Iris pigment epithelial cell (primary cell): ENCODE results near the gene M6PR.
"Not testable (repeated sequence)": the region's sequence is repeated elsewhere in the genome, so short reads cannot be mapped to it uniquely, and the experiment has no call there.

ENCODE experiments used
- DNase-seq: peaks from one replicate; pipeline ENCODE4 v3.0.0-alpha.2; 2011; ENCODE audit warnings: low read depth

M6PR gene

DNA sequence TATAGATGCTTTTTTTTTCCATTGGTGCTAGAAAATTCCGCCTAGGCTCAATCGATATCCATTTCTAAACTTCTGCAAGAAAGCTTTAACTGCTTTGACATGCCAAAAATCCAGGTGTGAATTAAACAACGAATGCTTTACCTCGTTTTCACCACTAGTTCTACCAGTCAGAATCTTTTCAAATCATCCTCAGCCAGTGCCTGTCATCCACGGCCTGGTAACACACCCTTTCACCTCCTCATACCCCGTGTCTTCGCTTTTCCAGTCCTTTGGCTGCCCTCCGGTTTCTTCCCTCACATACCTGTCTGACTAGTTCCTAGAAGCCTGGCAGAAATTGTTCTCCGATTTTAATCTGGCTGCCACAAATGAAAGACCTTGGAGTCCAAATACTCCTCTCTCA, 36.5 kb downstream of the M6PR start:
- DNase-seq = no peak

DNA sequence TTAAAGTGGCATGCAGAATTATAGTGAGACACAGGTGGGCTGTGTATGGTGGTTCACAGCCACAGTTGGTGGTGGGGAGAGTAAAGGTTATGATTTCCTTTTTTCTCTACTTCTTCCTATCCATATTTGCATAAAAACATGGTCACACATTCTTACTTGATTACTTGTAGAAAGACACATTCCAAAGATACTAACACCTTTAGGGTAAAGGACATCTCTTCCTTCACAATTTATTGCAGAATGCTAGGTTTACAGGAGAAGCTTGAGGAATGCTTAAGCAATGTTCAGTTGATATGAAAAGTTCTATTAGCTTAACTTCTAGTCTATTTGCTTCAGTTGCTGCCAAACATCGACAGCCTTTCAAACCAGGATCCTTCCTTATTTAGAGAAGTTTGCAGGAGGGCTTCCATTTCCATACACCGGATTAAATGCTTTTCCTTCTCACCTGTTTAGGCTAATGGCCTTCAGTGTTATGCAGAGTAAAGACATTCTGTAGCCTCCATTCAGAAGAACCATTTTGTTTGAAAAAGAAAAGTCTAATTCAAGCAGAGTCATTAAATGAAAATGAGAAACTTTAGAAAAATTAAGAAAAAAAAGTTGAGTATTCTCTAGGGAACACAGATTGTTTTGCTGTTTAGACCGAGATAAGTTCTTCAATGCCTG, 37.7 kb downstream of the M6PR start:
- DNase-seq = no peak

DNA sequence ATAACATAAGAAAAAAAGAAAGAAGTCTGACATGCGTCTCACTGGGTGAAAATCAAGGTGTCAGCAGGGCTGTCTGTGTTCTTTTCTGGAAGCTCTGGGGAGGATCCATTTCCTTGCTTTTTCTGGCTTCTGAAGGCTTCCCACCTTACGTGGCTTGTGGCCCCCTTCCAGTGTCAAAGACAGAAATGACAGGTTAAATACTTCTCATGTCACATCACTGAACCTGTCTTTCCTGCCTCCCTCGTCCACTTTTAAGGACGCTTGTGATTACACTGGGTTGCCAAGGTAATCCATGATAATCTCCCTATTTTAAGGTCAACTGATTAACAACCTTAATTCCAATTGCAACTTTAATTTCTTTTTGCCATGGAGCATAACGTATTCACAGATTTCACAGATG, 39.7 kb downstream of the M6PR start:
- no peak for DNase-seq

DNA sequence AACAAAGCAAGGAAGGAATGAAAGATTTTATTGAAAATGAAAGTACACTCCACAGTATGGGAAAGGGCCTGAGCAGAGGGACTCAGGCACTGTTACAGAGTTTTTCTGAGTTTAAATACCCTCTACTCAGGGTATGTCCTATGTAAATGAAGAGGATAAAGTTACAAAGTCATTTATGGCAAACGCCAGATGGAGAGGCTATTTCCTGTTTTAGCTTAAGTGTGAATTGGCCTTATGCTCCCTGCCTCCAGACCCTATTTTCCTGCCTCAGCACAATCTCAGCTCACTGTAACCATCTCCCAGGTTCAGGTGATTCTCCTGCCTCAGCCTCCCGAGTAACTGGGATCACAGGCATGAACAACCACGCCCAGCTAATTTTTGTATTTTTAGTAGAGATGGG, 41.9 kb downstream of the M6PR start:
- no peak for DNase-seq

DNA sequence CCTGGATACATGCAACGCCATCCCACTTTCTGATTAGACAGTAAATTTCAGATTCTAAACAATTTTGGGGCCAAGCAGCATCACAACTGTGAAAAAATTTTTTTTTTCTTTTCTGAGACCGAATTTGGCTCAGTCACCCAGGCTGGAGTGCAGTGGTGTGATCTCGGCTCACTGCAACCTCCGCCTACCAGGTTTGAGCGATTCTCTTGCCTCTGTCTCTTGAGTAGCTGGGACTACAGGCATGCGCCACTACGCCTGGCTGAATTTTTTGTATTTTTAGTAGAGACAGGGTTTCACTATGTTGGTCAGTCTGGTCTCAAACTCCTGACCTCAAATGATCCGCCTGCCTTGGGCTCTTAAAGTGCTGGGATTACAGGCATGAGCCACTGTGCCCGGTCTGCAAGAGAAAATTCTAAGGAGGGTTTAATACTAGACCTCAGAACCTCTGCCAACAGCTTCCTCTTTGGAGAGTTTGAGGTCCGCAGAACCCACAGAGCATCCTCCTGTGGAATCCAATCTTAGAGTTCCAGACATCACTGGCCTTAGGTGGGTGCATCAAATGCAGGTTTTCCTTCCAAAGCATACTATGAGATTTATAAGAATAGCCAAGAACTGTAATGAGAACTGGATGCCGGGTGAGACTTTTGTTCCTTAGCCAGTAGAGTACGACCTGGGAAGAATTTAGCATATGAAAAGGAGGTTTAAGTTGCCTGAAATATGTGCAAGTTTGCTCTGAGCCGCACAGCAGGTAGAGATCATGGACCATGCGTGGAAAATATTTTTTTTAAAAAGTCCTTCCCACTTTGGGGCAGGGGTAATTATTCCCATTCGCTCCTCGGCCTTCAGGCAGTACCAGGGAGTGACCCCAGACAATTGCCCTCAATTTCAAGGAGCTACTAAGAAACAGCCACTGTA, 42.9 kb downstream of the M6PR start:
- DNase-seq = no peak

DNA sequence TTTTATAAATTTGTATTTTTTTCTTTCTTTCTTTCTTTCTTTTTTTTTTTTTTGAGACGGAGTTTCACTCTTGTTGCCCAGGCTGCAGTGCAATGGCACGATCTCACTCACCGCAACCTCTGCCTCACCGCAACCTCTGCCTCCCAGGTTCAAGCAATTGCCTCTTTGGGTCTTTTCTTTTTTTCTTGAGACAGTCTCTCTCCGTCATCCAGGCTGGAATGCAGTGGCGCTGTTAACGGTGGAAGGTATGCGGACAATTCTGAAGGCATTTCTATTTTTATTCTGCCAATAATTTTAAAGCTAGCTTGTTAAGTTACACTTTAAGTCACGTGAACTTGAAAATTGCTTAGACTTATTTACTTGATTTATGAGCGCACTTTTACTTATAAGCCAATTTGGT, 43.9 kb downstream of the M6PR start:
- DNase-seq = peak; percentile 11

DNA sequence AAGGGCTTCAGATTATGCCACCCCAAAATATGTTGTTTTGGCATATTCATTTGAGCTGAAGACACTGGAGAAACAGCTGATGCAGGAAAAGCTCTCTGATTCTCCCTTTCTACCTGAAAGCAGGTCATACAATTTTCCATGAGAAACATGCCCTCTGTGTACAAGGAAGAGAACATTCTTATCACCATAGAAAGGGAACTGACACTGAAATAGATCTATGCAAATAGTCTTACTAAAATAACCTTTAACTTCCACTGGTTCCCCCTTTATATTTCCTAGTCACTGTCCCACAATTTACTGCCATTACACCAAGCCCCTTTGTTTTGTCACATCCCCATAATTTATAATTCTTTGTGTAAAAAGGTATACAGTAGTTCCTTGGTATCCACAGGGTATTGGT, 44.8 kb downstream of the M6PR start:
- DNase-seq = no peak

DNA sequence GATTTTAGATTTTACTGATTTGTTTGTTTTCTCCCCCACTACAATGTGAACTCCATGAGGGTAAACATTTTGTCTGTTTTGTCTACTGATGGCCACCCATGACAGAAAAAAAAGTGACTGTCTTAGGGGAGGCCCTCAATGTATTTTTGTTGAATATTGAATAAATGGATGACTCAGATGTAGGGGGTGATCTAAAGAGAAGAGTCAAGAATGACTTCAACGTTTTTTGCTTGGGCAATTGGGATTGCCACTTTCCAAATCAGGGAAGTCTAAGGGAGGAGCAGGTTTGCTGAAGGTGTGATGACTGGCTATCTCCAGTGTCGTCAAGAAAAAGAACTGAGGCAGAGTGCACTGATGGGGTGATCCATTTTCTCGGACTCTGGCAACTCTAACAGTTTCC, 45.8 kb downstream of the M6PR start:
- DNase-seq = no peak

DNA sequence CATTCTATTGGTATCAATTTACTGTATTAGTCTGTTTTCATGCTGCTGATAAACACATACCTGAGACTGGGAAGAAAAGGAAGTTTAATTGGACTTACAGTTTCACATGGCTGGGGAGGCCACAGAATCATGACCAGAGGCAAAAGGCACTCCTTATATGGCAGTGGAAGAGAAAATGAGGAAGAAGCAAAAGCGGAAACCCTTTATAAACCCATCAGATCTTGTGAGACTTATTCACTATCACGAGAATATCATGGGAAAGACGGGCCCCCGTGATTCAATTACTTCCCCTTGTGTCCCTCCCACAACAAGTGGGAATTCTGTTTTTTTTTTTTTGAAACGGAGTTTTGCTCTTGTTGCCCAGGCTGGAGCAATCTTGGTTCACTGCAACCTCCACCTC, 46.7 kb downstream of the M6PR start:
- DNase-seq = not testable (repeated sequence)

DNA sequence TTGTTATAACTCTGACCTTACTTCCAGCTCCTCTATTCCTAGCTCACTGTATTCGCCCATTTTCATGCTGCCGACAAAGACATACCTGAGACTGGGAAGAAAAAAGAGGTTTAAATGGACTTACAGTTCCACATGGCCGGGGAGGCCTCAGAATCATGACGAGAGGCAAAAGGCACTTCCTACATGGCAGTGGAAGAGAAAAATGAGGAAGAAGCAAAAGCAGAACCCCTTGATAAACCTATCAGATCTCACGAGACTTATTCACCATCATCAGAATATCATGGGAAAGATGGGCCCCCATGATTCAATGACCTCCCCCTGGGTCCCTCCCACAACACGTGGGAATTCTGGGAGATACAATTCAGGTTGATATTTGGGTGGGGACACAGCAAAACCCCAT, 49.6 kb downstream of the M6PR start:
- no peak for DNase-seq

DNA sequence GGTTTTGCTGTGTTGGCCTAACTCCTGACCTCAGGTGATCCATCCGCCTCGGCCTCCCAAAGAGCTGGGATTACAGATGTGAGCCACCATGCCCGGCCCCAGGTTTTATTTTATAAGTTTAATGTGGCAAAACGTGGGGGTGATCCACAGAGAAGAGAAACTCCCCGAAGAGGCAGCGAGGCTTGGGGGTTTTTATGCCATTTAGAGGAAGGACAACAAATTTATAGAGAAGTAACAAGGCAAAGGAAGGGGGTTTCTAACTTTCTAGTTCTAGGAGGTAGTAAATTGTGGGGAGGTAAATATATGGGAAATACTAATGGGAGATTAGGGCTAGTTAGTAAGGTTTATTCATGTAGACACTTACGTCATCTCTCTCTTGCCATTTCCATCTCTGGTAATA, 52.4 kb downstream of the M6PR start:
- no peak for DNase-seq

DNA sequence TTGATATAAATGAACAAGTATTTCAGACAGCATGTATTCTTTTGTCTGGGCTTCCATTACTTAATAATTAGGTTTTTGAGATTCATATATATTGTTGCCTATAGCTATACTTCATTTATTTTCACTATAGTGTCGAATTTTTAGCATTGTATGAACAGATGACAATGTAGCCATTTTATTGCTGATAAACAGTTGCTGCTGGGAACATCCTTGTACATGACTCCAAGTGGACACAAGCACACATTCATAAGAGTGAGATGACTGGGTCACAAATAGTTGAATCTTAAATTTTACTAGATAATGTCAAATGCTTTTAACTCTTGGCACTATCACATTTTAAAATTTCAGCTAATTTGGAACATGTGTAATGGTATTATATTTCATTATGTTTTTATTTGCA, 54.5 kb downstream of the M6PR start:
- no peak for DNase-seq

DNA sequence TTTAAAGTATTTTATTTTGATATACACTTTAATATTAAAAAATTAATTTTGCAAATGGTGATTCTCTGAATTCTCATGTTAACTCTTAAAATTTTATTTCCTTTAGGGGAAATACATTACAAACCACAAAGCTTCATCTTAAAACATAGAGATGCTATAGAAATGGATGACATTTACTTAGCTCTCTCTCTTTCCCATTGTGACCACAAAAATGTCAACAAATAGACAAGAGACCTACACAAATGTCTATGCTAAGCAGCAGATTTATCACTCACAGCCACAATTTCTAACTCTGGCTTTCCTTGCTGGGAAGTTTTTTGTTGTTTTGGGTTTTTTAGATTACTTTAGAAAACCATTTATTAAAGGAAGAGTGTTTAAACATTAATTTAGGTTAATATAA, 55.1 kb downstream of the M6PR start:
- DNase-seq = peak; percentile 5

DNA sequence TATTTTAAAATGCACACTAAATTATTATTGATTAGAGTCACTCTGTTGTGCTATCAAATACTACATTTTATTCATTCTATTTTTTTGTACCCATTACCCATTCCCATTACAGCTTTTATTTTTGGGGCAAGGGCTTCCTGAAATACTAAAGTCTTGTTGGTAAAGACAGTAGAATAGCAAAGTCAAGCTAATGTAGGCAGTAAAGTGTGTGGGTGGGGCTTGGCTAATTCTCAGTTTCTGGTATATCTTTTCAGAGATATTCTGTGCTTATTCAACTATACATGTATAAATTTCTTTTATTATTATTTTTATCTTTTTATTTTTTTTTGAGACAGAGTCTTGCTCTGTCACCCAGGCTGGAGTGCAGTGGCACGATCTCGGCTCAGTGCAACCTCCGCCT, 57.5 kb downstream of the M6PR start:
- DNase-seq = no peak
